ENCODE data around the gene NAA20.

The NAA20 gene

GRCh38 chr20:20020908-20021307 is 3.7 kb downstream of the NAA20 start:
- DNase-seq (ENCODE audit: low read depth) = no peak

GRCh38 chr20:20021835-20022234 is 4.7 kb downstream of the NAA20 start:
- no peak for DNase-seq (ENCODE audit: low read depth)

GRCh38 chr20:20022498-20022897 is 5.3 kb downstream of the NAA20 start:
- no peak for DNase-seq (ENCODE audit: low read depth)

- no peak for DNase-seq (ENCODE audit: low read depth)
These were observed 6.2 kb downstream of the NAA20 start for GRCh38 chr20:20023395-20023794.

- DNase-seq (ENCODE audit: low read depth) = no peak
These were observed 7.8 kb downstream of the NAA20 start for GRCh38 chr20:20024942-20025341.

- DNase-seq (ENCODE audit: low read depth) = no peak
These were observed 10.1 kb downstream of the NAA20 start for GRCh38 chr20:20027284-20027683.

- no peak for DNase-seq (ENCODE audit: low read depth)
These were observed 14.6 kb downstream of the NAA20 start for GRCh38 chr20:20031790-20032189.

- DNase-seq (ENCODE audit: low read depth) = no peak
These were observed 17.3 kb downstream of the NAA20 start for GRCh38 chr20:20034486-20034885.

- DNase-seq (ENCODE audit: low read depth) = no peak
These were observed 19.6 kb downstream of the NAA20 start for GRCh38 chr20:20036756-20037155.

- no peak for DNase-seq (ENCODE audit: low read depth)
These were observed 20.8 kb downstream of the NAA20 start for GRCh38 chr20:20037960-20038359.

- no peak for DNase-seq (ENCODE audit: low read depth)
These were observed 21.4 kb downstream of the NAA20 start for GRCh38 chr20:20038586-20038985.

GRCh38 chr20:20039752-20040387 is 22.7 kb downstream of the NAA20 start:
- DNase-seq (ENCODE audit: low read depth) = no peak

- no peak for DNase-seq (ENCODE audit: low read depth)
These were observed 34.6 kb downstream of the NAA20 start for GRCh38 chr20:20051767-20052073.

GRCh38 chr20:20052074-20052970 is 35.2 kb downstream of the NAA20 start, which contains the start of the genes CFAP61 and CRNKL1:
Gene CFAP61 (plus strand): TSS chr20:20052532. CDS start chr20:20056654, 4,122 bp downstream.
Gene CRNKL1 (minus strand): TSS chr20:20052466. CDS start chr20:20052342, 124 bp downstream.
- peak; percentile 96 for DNase-seq (ENCODE audit: low read depth)

- DNase-seq (ENCODE audit: low read depth) = no peak
These were observed 43.3 kb downstream of the NAA20 start for GRCh38 chr20:20060234-20060998.

GRCh38 chr20:20063941-20064702 is 47.0 kb downstream of the NAA20 start:
- DNase-seq (ENCODE audit: low read depth) = no peak

GRCh38 chr20:20065361-20065760 is 48.2 kb downstream of the NAA20 start:
- no peak for DNase-seq (ENCODE audit: low read depth)

- DNase-seq (ENCODE audit: low read depth) = no peak
These were observed 53.9 kb downstream of the NAA20 start for GRCh38 chr20:20070871-20071726.

GRCh38 chr20:20073801-20074371 is 56.7 kb downstream of the NAA20 start:
- DNase-seq (ENCODE audit: low read depth) = no peak

GRCh38 chr20:20075032-20075431 is 57.9 kb downstream of the NAA20 start:
- DNase-seq (ENCODE audit: low read depth) = no peak
